GM06990 (cell line): ENCODE measurements around the gene ADGRG7.

Experiments used
- DNase-seq: peaks from one replicate; pipeline ENCODE4 v3.0.0-alpha.2; 2011; ENCODE audit not compliant: insufficient read length; ENCODE audit errors: extremely low read depth
- H3K27me3 ChIP-seq: replicated peaks from 2 replicates; pipeline ENCODE4 v1.6.0; 2011; ENCODE audit warnings: low read length; ENCODE audit not compliant: control insufficient read depth, insufficient read depth
- H3K36me3 ChIP-seq: 2 replicates; pipeline ENCODE4 v1.5.1; 2011; ENCODE audit warnings: low read length; ENCODE audit not compliant: control insufficient read depth, insufficient read depth
- H3K4me3 ChIP-seq: replicated peaks from 2 replicates; pipeline ENCODE4 v1.5.1; 2011; ENCODE audit warnings: low read depth, mild to moderate bottlenecking, control low read depth, low read length
- TF ChIP-seq, protein P1 (sequence below): IDR thresholded peaks from 2 replicates; pipeline ENCODE4 v1.5.1; 2011; ENCODE audit warnings: low read length, control low read depth, mild to moderate bottlenecking, inconsistent platforms; ENCODE audit not compliant: insufficient read depth, poor library complexity, severe bottlenecking

ADGRG7 gene

DNA sequence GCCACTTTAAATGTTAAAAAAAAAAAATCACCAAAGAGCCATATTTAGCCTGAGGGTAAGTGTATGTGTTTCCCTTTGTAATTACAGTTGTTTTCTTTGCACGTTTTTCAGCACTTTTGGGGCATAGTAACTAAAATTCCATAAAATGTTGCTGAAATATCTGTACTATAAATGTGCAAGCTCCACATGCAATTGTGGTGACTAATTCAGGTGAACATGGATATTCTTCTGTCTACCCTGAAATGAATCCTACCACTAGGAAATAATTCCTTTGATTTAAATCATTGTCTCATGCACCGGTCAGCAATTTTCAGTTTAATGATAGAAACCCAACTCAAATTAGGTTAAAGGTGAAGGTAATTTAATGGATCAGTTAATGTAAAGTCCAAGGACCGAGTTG lies 86.8 kb downstream of the ADGRG7 start:
- TF ChIP-seq, protein P1, sequence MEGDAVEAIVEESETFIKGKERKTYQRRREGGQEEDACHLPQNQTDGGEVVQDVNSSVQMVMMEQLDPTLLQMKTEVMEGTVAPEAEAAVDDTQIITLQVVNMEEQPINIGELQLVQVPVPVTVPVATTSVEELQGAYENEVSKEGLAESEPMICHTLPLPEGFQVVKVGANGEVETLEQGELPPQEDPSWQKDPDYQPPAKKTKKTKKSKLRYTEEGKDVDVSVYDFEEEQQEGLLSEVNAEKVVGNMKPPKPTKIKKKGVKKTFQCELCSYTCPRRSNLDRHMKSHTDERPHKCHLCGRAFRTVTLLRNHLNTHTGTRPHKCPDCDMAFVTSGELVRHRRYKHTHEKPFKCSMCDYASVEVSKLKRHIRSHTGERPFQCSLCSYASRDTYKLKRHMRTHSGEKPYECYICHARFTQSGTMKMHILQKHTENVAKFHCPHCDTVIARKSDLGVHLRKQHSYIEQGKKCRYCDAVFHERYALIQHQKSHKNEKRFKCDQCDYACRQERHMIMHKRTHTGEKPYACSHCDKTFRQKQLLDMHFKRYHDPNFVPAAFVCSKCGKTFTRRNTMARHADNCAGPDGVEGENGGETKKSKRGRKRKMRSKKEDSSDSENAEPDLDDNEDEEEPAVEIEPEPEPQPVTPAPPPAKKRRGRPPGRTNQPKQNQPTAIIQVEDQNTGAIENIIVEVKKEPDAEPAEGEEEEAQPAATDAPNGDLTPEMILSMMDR = no peak
- no peaks in the 10 kb centered on the region for H3K36me3 ChIP-seq
- no peaks in the 10 kb centered on the region for H3K27me3 ChIP-seq
- no peak overlapping the region for H3K4me3 ChIP-seq
- DNase-seq = no peak

DNA sequence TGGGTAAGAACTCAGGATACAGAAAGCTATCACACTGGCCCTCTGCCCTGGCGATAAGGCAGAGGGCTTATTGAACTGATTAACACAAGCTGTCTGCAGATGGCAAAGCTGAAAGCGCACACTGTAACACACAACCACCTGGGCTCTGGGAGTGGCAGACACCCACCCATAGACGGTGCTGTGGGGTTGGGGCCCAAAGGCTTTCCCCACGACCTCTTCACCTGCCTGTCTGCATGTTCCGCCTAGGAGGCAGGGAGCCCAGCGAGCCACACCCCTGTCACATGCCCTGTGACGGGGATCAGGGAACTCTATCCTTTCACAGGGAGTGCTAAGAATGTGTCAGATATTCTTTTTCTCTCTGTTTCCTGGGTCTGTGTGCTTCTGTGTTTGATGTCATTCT lies 87.8 kb downstream of the ADGRG7 start:
- TF ChIP-seq, protein P1 = no peak
- Histone ChIP-seq H3K36me3 (no peaks in the 10 kb centered on the region), H3K27me3 (no peaks in the 10 kb centered on the region), H3K4me3 (no peak overlapping the region)
- DNase-seq = no peak

DNA sequence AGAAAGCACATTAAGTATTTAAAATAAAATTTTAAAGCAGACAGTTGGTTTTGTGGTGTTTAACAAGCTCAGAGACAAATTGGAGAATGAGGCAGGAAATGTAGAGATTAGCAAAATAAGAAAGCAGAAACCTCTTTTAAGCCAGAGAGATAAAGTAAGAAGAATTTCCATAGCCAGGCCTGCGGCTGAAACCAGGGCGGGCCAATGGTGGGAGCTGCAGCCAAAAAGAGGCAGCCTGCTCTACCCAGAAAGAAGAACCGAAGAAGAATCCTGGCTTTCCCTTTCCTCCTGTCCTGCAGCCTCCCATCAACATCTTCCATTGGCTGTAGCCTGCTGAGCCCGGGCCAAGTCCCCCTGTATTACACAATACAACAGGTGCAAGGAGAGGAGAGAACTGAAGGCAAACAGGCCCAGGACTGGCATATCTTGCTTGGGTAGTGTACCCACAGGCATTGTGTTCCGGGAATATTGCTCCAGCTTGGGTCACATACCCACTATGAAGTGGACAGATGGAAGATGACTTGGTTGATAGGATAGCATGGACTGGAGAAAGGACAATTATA lies 88.4 kb downstream of the ADGRG7 start:
- H3K36me3 ChIP-seq = no peaks in the 10 kb centered on the region
- no peak overlapping the region for H3K4me3 ChIP-seq
- DNase-seq = no peak
- TF ChIP-seq, protein P1 = no peak
- no peaks in the 10 kb centered on the region for H3K27me3 ChIP-seq

DNA sequence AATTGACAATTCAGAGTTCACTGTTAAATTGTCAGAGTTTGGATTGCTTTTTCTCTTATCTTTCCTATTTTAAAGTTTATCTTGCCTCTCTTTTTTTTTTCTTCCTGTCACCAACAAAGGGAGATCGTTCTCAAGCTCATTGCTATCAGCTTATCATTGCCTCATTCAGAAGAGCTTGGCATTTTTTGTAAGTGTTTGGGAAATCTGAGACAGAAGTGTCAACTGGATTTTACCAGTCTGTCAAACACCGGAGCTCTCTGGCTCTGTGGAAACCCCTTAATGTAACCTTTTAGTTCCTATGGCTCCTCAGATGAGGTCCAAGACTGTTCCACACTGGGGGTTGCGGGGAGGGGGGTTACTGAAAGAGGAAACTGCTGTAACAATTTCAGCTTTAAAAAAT lies 89.3 kb downstream of the ADGRG7 start:
- Histone ChIP-seq H3K36me3 (no peaks in the 10 kb centered on the region), H3K27me3 (no peaks in the 10 kb centered on the region), H3K4me3 (no peak overlapping the region)
- TF ChIP-seq, protein P1 = no peak
- DNase-seq = no peak

DNA sequence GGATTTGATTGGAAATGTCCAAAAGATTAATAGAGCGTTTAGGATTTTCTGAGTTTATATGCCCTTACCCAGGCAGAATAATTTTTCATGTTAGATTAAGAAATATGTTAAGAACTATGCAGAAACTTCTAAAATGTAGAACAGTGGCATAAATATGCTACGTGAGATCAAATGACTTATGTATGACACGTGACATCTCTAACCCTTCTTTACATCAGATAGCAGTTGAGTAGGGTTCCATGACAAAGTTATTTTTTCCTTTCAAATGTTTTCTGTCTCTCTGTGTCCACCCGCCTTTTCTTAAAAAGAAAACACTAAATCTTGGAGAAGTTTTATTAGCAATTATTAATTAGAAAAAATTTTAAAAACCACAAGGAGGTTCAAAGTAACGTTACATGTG lies 91.3 kb downstream of the ADGRG7 start:
- H3K4me3 ChIP-seq = no peak overlapping the region
- no peaks in the 10 kb centered on the region for H3K36me3 ChIP-seq
- no peaks in the 10 kb centered on the region for H3K27me3 ChIP-seq
- DNase-seq = no peak
- TF ChIP-seq, protein P1 = no peak
